ENCODE measurements around the gene SIL1. TPM values are rescaled to one million over a fixed set of nuclear protein-coding genes. Genes with fewer than 3 reads are reported as not detected.
A peak's percentile ranks its signal among the peaks of the same experiment; 100 is the strongest.

SIL1 gene
- total and polyA plus RNA-seq, 2 donors (not counting 3 experiments of a cell fraction or from before 2014, with no cell fraction given) = 47.6 to 67.2 TPM

- Histone ChIP-seq H3K9me3 (replicated peaks; ENCODE audit: control insufficient read depth, insufficient read depth, low read length) (no peaks in the 10 kb centered on the region), H2AFZ (ENCODE audit: low read depth, low read length) (no peak overlapping the region), H3K27ac (ENCODE audit: insufficient read depth, low read depth, low read length) (no peak overlapping the region), H3K79me2 (ENCODE audit: control insufficient read depth, insufficient read depth, low read length) (no peaks in the 10 kb centered on the region), H4K20me1 (replicated peaks; ENCODE audit: control insufficient read depth, extremely low read depth, insufficient read depth, low read length) (no peaks in the 10 kb centered on the region), H3K4me1 (ENCODE audit: control insufficient read depth, extremely low read depth, insufficient read depth, low read length) (no peaks in the 10 kb centered on the region), H3K4me3 (replicated peaks in 1 of 3; ENCODE audit: insufficient read depth in 1 of 3, low read depth in 1 of 3, low read length in 3 of 3) (no peak overlapping the region), H3K4me2 (ENCODE audit: insufficient read depth, low read length) (no peak overlapping the region), H3K36me3 (ENCODE audit: control insufficient read depth in 2 of 2, extremely low read depth in 1 of 2, insufficient read depth in 2 of 2, low read length in 2 of 2) (no peaks in the 10 kb centered on the region), H3K9me1 (replicated peaks; ENCODE audit: control insufficient read depth, extremely low read depth, insufficient read depth, low read length) (no peaks in the 10 kb centered on the region), H3K9ac (replicated peaks; ENCODE audit: extremely low read depth, insufficient read depth, low read length) (no peak overlapping the region), H3K27me3 (ENCODE audit: control insufficient read depth in 2 of 2, insufficient read depth in 2 of 2, low read length in 2 of 2) (no peaks in the 10 kb centered on the region)
- TF ChIP-seq MYC (IDR thresholded peaks at IDR 0.05; ENCODE audit: low read depth, low read length) = no peak
- TF ChIP-seq MAX (IDR thresholded peaks at IDR 0.05; ENCODE audit: insufficient read depth, insufficient read length) = no peak
- CTCF ChIA-PET = interaction anchor here (1.0 kb wide), 2 partner anchors 15 to 55 kb away, joined by 4 to 5 read pairs; no protein-coding TSS in a partner anchor
- dilution Hi-C loops (cut with MboI; ENCODE audit: extremely low pct_ligation_motif_present, low sequenced_read_pairs) = no loop called here
- no TSS peak for BruUV-seq (replicated peaks)
- DNase-seq (ENCODE audit: low read depth, low spot score) (no peak), FAIRE-seq (no peak)
- POLR2A ChIA-PET = no interaction called here
- intact Hi-C loops (cut with micrococcal nuclease) = no loop called here
Measured at GRCh38 chr5:139040081-139040480, 158.1 kb downstream of the SIL1 start.

GRCh38 chr5:139038613-139039305, 159.4 kb downstream of the SIL1 start:
- no TSS peak for BruUV-seq (replicated peaks)
- H3K79me2 ChIP-seq (ENCODE audit: control insufficient read depth, insufficient read depth, low read length) = no peaks in the 10 kb centered on the region
- DNase-seq (ENCODE audit: low read depth, low spot score) = no peak
- H3K9me3 ChIP-seq (replicated peaks; ENCODE audit: control insufficient read depth, insufficient read depth, low read length) = no peaks in the 10 kb centered on the region
- H3K36me3 ChIP-seq (ENCODE audit: control insufficient read depth in 2 of 2, extremely low read depth in 1 of 2, insufficient read depth in 2 of 2, low read length in 2 of 2) = no peaks in the 10 kb centered on the region
- ChIA-PET POLR2A (interaction anchor here (0.7 kb wide), 1 partner anchor 11 kb away, joined by 3 read pairs; no protein-coding TSS in a partner anchor), CTCF (interaction anchor here (0.6 to 1.0 kb wide), 5 partner anchors 11 to 439 kb away, joined by 3 to 5 read pairs (median 4); no protein-coding TSS in a partner anchor)
- H3K9me1 ChIP-seq (replicated peaks; ENCODE audit: control insufficient read depth, extremely low read depth, insufficient read depth, low read length) = no peaks in the 10 kb centered on the region
- H3K9ac ChIP-seq (replicated peaks; ENCODE audit: extremely low read depth, insufficient read depth, low read length) = no peak overlapping the region
- no peak overlapping the region for H3K4me3 ChIP-seq (replicated peaks in 1 of 3; ENCODE audit: insufficient read depth in 1 of 3, low read depth in 1 of 3, low read length in 3 of 3)
- no peak overlapping the region for H3K27ac ChIP-seq (ENCODE audit: insufficient read depth, low read depth, low read length)
- no peaks in the 10 kb centered on the region for H4K20me1 ChIP-seq (replicated peaks; ENCODE audit: control insufficient read depth, extremely low read depth, insufficient read depth, low read length)
- dilution Hi-C loops (cut with MboI; ENCODE audit: extremely low pct_ligation_motif_present, low sequenced_read_pairs) = no loop called here
- H2AFZ ChIP-seq (ENCODE audit: low read depth, low read length) = no peak overlapping the region
- no peak for TF ChIP-seq FOS (IDR thresholded peaks at IDR 0.05; ENCODE audit: borderline replicate concordance, insufficient read depth, low read length)
- TF ChIP-seq CTCF (IDR thresholded peaks at IDR 0.05; ENCODE audit: extremely low read depth in 1 of 2, insufficient read depth in 1 of 2, low read depth in 1 of 2, low read length in 2 of 2) = peak in 1 of 2 donors; percentile 7
- no peak for FAIRE-seq
- H3K27me3 ChIP-seq (ENCODE audit: control insufficient read depth in 2 of 2, insufficient read depth in 2 of 2, low read length in 2 of 2) = no peaks in the 10 kb centered on the region
- intact Hi-C loops (cut with micrococcal nuclease) = no loop called here
- H3K4me1 ChIP-seq (ENCODE audit: control insufficient read depth, extremely low read depth, insufficient read depth, low read length) = no peaks in the 10 kb centered on the region
- H3K4me2 ChIP-seq (ENCODE audit: insufficient read depth, low read length) = no peak overlapping the region
